ENCODE measurements around the gene HPCAL1. TPM values are rescaled to one million over a fixed set of nuclear protein-coding genes. Genes with fewer than 3 reads are reported as not detected.

The HPCAL1 gene
- total RNA-seq, 1 donor from 2014 or later = 3.7 TPM

DNA sequence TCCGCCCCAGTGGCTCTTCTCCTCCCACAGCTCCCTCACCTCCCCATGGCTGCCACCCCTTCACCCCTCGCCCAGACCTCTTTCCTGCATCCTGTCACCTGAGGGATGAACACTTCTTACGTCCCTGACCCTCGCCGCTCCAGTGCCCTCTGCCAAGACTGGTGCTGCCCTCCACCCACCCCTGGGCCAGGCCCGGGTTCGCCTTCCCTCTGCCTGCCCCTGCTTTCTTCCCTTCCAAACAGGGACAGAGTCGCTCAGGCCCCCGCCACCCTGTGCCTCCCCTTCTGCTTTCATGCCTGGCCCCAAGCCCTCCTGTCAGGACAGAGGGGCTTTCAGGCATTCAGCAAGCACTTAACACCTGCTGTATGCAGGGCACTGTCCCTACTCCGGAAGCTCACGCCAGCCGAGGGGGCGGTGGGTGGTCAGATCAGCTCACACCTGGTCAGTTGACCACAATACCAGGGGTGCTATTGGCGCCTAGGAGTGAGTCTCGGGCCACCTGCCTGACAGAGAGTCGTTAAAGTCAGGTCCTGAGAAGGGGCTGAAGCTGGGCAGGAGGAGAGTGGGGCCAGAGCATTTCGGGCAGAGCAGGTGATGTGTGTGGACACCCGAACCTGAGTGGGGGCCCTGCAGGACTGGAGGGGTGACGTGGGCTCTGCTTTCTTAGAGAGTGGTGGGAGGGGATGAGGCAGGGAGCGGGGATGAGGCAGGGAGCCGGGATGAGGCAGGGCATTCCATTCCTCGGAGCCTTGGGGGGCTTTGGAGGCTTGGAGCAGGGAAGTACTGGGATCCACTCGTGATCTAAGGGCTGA, 26.0 kb upstream of the HPCAL1 start:
- no peaks in the 10 kb centered on the region for H3K27me3 ChIP-seq
- H2AFZ ChIP-seq (replicated peaks) = no peak overlapping the region
- no peak overlapping the region for H3K27ac ChIP-seq
- H3K9me3 Mint-ChIP-seq = peaks cover 2% of the 10 kb centered on the region
- H3K79me2 ChIP-seq (ENCODE audit: low read depth) = no peaks in the 10 kb centered on the region
- no peak for DNase-seq (ENCODE audit: low spot score)
- no peak overlapping the region for H3K4me3 ChIP-seq
- H3K4me3 Mint-ChIP-seq = no peak overlapping the region
- no peaks in the 10 kb centered on the region for H3K4me1 ChIP-seq
- no peaks in the 10 kb centered on the region for H3K36me3 Mint-ChIP-seq
- H3K4me2 ChIP-seq = no peak overlapping the region
- no peaks in the 10 kb centered on the region for H4K20me1 ChIP-seq (ENCODE audit: low read depth)
- no peaks in the 10 kb centered on the region for H3F3A ChIP-seq (ENCODE audit: low read depth)
- H3K9ac ChIP-seq = no peak overlapping the region
- peaks cover 27% of the 10 kb centered on the region for H3K4me1 Mint-ChIP-seq
- H3K36me3 ChIP-seq = no peaks in the 10 kb centered on the region
- H3K9me3 ChIP-seq (ENCODE audit: low read depth) = no peaks in the 10 kb centered on the region
- TF ChIP-seq, protein P1, sequence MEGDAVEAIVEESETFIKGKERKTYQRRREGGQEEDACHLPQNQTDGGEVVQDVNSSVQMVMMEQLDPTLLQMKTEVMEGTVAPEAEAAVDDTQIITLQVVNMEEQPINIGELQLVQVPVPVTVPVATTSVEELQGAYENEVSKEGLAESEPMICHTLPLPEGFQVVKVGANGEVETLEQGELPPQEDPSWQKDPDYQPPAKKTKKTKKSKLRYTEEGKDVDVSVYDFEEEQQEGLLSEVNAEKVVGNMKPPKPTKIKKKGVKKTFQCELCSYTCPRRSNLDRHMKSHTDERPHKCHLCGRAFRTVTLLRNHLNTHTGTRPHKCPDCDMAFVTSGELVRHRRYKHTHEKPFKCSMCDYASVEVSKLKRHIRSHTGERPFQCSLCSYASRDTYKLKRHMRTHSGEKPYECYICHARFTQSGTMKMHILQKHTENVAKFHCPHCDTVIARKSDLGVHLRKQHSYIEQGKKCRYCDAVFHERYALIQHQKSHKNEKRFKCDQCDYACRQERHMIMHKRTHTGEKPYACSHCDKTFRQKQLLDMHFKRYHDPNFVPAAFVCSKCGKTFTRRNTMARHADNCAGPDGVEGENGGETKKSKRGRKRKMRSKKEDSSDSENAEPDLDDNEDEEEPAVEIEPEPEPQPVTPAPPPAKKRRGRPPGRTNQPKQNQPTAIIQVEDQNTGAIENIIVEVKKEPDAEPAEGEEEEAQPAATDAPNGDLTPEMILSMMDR (IDR thresholded peaks at IDR 0.05) = no peak
- TF ChIP-seq EZH2phosphoT487 (IDR thresholded peaks at IDR 0.05) = no peak
- TF ChIP-seq EZH2 (IDR thresholded peaks at IDR 0.05) = no peak
- H3K27ac Mint-ChIP-seq = peak overlapping the region; percentile 48
- peaks cover 19% of the 10 kb centered on the region for H3K27me3 Mint-ChIP-seq (ENCODE audit: insufficient read depth, low read depth)

DNA sequence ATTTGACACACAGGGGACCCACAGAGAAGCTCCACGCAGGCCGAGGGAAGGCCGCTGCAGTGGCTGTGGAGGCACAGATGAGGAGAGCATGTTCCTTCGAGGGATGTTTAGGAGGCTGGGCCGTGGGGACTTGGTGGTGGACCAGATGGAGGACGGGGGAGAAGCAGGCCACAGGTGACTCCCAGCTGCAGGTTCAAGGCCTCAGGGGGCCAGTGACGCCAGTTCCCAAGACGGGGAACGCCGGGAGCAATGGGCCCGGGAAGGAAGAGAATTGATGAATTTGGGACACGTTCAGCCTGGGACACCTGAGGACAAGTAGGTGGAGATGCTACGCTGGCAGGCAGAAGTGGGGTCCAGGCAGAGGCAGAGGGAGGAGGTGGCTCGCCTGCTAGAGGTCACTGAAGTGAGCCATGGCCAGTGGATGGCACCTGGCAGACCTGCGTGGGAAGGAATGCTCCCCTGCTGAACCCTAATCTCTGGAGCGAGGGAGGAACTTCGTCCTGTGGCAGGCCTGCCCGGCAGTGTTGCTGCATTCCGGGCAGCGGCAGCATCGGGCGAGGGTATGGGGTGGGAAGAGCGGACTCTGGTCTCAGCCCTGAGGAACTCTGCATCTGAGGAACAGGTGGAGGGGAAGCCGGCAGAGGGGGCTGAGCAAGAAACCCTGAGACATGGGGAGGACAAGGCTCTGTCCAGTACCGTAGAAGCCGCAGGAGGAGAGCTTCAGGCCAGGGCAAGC, 25.2 kb upstream of the HPCAL1 start:
- Mint-ChIP-seq H3K9me3 (peaks cover under 1% of the 10 kb centered on the region), H3K27me3 (ENCODE audit: insufficient read depth, low read depth) (peaks cover 15% of the 10 kb centered on the region), H3K4me3 (no peak overlapping the region), H3K36me3 (no peaks in the 10 kb centered on the region), H3K27ac (peak overlapping the region; percentile 48), H3K4me1 (peaks cover 25% of the 10 kb centered on the region)
- no peaks in the 10 kb centered on the region for H3K79me2 ChIP-seq (ENCODE audit: low read depth)
- no peak overlapping the region for H3K4me2 ChIP-seq
- no peaks in the 10 kb centered on the region for H3F3A ChIP-seq (ENCODE audit: low read depth)
- H3K4me1 ChIP-seq = no peaks in the 10 kb centered on the region
- H2AFZ ChIP-seq (replicated peaks) = no peak overlapping the region
- no peaks in the 10 kb centered on the region for H4K20me1 ChIP-seq (ENCODE audit: low read depth)
- no peaks in the 10 kb centered on the region for H3K9me3 ChIP-seq (ENCODE audit: low read depth)
- no peaks in the 10 kb centered on the region for H3K27me3 ChIP-seq
- no peak for TF ChIP-seq EZH2 (IDR thresholded peaks at IDR 0.05)
- TF ChIP-seq, protein P1 (IDR thresholded peaks at IDR 0.05) = no peak
- TF ChIP-seq EZH2phosphoT487 (IDR thresholded peaks at IDR 0.05) = no peak
- DNase-seq (ENCODE audit: low spot score) = no peak
- no peak overlapping the region for H3K27ac ChIP-seq
- no peak overlapping the region for H3K9ac ChIP-seq
- no peaks in the 10 kb centered on the region for H3K36me3 ChIP-seq
- no peak overlapping the region for H3K4me3 ChIP-seq

DNA sequence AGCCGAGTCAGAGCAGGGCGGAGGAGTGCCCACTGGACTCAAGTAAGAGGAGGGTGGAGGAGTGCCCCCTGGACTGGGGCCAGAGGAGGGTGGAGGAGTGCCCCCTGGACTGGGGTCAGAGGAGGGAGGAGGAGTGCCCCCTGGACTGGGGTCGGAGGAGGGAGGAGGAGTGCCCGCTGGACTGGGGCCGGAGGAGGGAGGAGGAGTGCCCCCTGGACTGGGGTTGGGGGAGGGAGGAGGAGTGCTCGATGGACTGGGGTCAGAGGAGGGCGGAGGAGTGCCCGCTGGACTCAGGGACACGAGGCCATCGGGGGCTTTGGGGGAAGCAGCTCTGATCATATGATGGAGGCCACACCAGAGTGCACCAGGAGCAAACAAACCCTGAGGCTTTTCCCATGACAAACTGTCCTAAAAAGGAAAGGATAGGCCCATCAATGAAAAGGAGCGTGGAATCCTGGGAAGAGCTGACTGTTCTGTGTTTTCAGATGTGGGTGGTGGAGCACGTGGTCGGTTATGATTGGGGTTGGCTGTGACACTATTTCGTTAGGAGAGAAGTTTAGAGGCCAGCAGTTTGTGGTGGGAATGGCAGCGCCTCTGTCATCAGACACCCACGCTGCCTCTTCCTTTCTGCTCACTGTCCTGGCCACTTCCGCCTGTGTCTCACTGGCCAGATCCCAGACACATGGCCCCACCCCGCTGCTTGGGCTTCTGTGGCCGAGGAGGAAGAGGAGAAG, 24.5 kb upstream of the HPCAL1 start:
- H3K4me3 ChIP-seq = no peak overlapping the region
- no peaks in the 10 kb centered on the region for H3K79me2 ChIP-seq (ENCODE audit: low read depth)
- H3K27ac Mint-ChIP-seq = peak overlapping the region; percentile 66
- H3K4me2 ChIP-seq = no peak overlapping the region
- no peaks in the 10 kb centered on the region for H3F3A ChIP-seq (ENCODE audit: low read depth)
- no peaks in the 10 kb centered on the region for H3K36me3 ChIP-seq
- H3K9me3 Mint-ChIP-seq = no peaks in the 10 kb centered on the region
- DNase-seq (ENCODE audit: low spot score) = no peak
- no peaks in the 10 kb centered on the region for H4K20me1 ChIP-seq (ENCODE audit: low read depth)
- no peak overlapping the region for H3K27ac ChIP-seq
- H3K27me3 Mint-ChIP-seq (ENCODE audit: insufficient read depth, low read depth) = peaks cover 14% of the 10 kb centered on the region
- no peaks in the 10 kb centered on the region for H3K36me3 Mint-ChIP-seq
- TF ChIP-seq, protein P1 (IDR thresholded peaks at IDR 0.05) = no peak
- no peak for TF ChIP-seq EZH2 (IDR thresholded peaks at IDR 0.05)
- no peak for TF ChIP-seq EZH2phosphoT487 (IDR thresholded peaks at IDR 0.05)
- no peak overlapping the region for H3K4me3 Mint-ChIP-seq
- no peak overlapping the region for H2AFZ ChIP-seq (replicated peaks)
- no peaks in the 10 kb centered on the region for H3K27me3 ChIP-seq
- peaks cover 25% of the 10 kb centered on the region for H3K4me1 Mint-ChIP-seq
- H3K9ac ChIP-seq = no peak overlapping the region
- H3K4me1 ChIP-seq = peaks cover 4% of the 10 kb centered on the region
- no peaks in the 10 kb centered on the region for H3K9me3 ChIP-seq (ENCODE audit: low read depth)

Measured in neural progenitor cell (in vitro differentiated cells).